ENCODE data around the gene RAMP1.
A peak's percentile ranks its signal among the peaks of the same experiment; 100 is the strongest.

RAMP1 gene

DNA sequence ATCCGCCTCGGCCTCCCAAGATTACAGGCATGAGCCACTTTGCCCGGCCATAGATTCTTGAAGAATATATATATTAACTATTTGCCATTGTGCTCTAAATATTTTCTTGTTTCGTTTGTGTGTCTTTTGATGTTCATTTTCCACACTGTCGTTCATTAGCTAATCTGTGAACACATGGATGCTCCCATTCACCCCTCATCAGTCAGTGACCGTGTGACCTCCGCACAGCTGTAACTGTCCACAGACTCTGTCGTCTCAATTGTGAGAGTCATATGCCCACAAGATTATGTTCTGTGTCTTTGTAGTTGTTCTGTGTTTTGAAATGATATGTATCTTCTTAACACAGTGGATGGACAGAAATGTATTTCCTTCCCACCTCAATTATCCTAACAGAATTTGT lies 29.6 kb downstream of the RAMP1 start:
- Mint-ChIP-seq H3K27me3 (no peaks in the 10 kb centered on the region), H3K4me1 (peaks cover 8 to 27% of the 10 kb centered on the region in 2 donors), H3K9me3 (no peaks in the 10 kb centered on the region), H3K27ac (no peak overlapping the region), H3K36me3 (no peaks in the 10 kb centered on the region), H3K4me3 (no peak overlapping the region)
- DNase-seq (no peak), ATAC-seq (replicated peaks) (no peak)

DNA sequence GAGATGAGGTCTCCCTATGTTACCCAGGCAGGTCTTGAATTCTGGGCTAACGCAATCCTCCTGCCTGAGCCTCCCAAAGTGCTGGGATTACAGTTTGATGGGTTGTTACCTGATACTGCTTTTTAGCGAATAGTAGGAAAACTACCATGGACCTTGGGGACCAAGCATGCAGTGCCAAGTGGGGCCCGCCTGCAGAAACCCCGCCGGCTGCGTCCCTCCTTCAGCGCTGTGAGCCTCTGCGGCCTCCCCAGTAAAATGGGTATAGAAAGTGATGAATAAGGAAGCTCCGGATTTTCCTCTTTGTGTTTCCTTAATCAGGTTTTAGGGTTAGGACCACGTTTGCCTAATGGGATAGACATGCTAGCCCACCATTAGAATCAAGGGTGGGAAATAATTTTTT lies 30.4 kb downstream of the RAMP1 start:
- DNase-seq (no peak), ATAC-seq (replicated peaks) (no peak)
- Mint-ChIP-seq H3K4me1 (peaks cover 8 to 27% of the 10 kb centered on the region in 2 donors), H3K9me3 (no peaks in the 10 kb centered on the region), H3K27ac (no peak overlapping the region), H3K27me3 (no peaks in the 10 kb centered on the region), H3K4me3 (no peak overlapping the region), H3K36me3 (no peaks in the 10 kb centered on the region)

GRCh38 chr2:237892478-237892877 lies 33.1 kb downstream of the RAMP1 start:
- no peaks in the 10 kb centered on the region for H3K9me3 Mint-ChIP-seq
- no peaks in the 10 kb centered on the region for H3K27me3 Mint-ChIP-seq
- no peak for ATAC-seq (replicated peaks)
- H3K4me1 Mint-ChIP-seq, result peaks cover 11 to 37% of the 10 kb centered on the region in 2 donors
- DNase-seq, result no peak
- no peak overlapping the region for H3K4me3 Mint-ChIP-seq
- no peak overlapping the region for H3K27ac Mint-ChIP-seq
- no peaks in the 10 kb centered on the region for H3K36me3 Mint-ChIP-seq

GRCh38 chr2:237892984-237893595 lies 33.7 kb downstream of the RAMP1 start:
- Mint-ChIP-seq H3K4me3 (no peak overlapping the region), H3K36me3 (no peaks in the 10 kb centered on the region), H3K27me3 (no peaks in the 10 kb centered on the region), H3K27ac (no peak overlapping the region), H3K9me3 (no peaks in the 10 kb centered on the region), H3K4me1 (peaks cover 15 to 43% of the 10 kb centered on the region in 2 donors)
- no peak for DNase-seq
- no peak for ATAC-seq (replicated peaks)

GRCh38 chr2:237894396-237894979 lies 35.1 kb downstream of the RAMP1 start:
- ATAC-seq (replicated peaks), result no peak
- peaks cover 20 to 57% of the 10 kb centered on the region in 2 donors for H3K4me1 Mint-ChIP-seq
- H3K27me3 Mint-ChIP-seq, result no peaks in the 10 kb centered on the region
- no peaks in the 10 kb centered on the region for H3K36me3 Mint-ChIP-seq
- no peaks in the 10 kb centered on the region for H3K9me3 Mint-ChIP-seq
- no peak overlapping the region for H3K27ac Mint-ChIP-seq
- H3K4me3 Mint-ChIP-seq, result no peak overlapping the region
- DNase-seq, result no peak

GRCh38 chr2:237894986-237895543 lies 35.6 kb downstream of the RAMP1 start:
- Mint-ChIP-seq H3K4me3 (no peak overlapping the region), H3K27ac (no peak overlapping the region), H3K9me3 (no peaks in the 10 kb centered on the region), H3K36me3 (no peaks in the 10 kb centered on the region), H3K27me3 (no peaks in the 10 kb centered on the region), H3K4me1 (peaks cover 21 to 53% of the 10 kb centered on the region in 2 donors)
- ATAC-seq (replicated peaks) (no peak), DNase-seq (no peak)

DNA sequence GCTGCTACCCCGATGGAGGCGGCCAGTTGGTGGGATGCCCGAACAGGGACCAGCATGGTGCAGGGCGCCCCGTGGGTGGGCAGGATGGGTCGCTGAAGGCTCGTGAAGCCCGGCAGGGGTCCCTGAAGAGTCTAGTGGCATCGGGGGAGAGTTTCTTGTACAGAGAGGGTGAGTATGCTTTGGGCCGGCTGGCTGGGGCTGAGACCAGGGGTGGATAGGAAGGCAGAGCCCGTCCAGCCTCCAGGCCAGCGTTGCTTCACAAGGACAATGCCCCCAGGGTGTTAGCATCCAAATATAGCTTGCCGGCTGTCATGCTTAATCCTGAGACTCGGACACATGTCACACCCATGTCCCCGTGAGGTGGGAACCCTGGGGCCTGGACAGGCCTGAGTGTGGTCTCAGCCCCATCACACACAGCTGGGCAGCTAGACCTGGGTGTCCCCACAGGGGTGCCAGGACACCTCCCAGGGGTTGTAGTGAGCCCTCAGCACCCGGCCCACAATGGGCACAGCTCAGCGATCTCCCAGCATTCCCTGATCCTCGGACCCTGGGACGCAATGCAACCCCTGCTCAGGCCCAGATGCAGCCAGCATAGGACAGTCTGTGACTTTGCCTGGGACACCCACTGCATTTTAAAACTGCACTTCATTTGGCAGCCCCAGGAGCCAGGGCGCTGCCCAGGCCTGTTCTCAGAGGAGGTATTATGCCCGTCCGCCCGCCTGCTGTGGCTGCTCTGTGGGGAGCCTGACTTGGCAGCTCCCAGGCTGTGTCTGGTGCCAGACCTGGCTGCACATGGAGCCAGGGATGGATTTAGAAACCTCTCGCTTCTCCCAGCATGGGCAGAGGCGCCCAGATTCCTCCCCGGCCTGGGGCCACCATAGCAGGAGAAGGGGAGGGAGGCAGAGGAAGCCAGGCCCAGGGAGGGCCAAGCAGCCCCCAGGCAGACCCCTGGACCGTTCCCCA lies 36.4 kb downstream of the RAMP1 start:
- no peaks in the 10 kb centered on the region for H3K27me3 Mint-ChIP-seq
- no peaks in the 10 kb centered on the region for H3K36me3 Mint-ChIP-seq
- H3K4me3 Mint-ChIP-seq, result no peak overlapping the region
- H3K9me3 Mint-ChIP-seq, result no peaks in the 10 kb centered on the region
- DNase-seq, result no peak
- peaks cover 17 to 47% of the 10 kb centered on the region in 2 donors for H3K4me1 Mint-ChIP-seq
- no peak overlapping the region for H3K27ac Mint-ChIP-seq
- no peak for ATAC-seq (replicated peaks)

DNA sequence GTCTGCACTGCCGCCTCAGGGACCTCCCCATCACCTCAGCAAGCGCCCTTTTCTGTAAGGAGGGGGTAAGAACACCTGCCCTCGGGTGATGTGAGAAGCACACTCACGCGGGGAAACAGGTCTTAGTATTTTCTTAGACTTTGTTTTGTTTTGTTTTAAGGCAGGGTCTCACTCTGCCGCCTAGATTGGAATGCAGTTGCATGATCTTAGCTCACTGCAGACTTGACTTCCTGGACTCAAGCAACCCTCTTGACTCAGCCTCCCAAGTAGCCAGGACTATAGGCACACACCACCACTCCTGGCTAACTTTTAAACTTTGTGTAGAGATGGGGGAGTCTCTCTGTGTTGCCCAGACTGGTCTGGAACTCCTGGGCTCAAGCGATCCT lies 37.1 kb downstream of the RAMP1 start:
- Mint-ChIP-seq H3K9me3 (peaks cover 3 to 4% of the 10 kb centered on the region in 2 donors), H3K27me3 (peaks cover 3 to 5% of the 10 kb centered on the region in 2 donors), H3K36me3 (peaks cover 3% of the 10 kb centered on the region in 2 donors), H3K4me1 (peaks cover 23 to 49% of the 10 kb centered on the region in 2 donors), H3K27ac (peak overlapping the region; percentile 31), H3K4me3 (no peak overlapping the region)
- ATAC-seq (replicated peaks) (no peak), DNase-seq (no peak)

- H3K4me3 Mint-ChIP-seq, result no peak overlapping the region
- ATAC-seq (replicated peaks) (no peak), DNase-seq (no peak)
- peaks cover 4 to 6% of the 10 kb centered on the region in 2 donors for H3K9me3 Mint-ChIP-seq
- no peak overlapping the region for H3K27ac Mint-ChIP-seq
- H3K27me3 Mint-ChIP-seq, result peaks cover 8 to 10% of the 10 kb centered on the region in 2 donors
- peaks cover 27 to 50% of the 10 kb centered on the region in 2 donors for H3K4me1 Mint-ChIP-seq
- peaks cover 4% of the 10 kb centered on the region in 2 donors for H3K36me3 Mint-ChIP-seq
Measured at GRCh38 chr2:237896956-237897355, 37.5 kb downstream of the RAMP1 start.

GRCh38 chr2:237898057-237898414 lies 38.6 kb downstream of the RAMP1 start:
- Mint-ChIP-seq H3K36me3 (peaks cover 4% of the 10 kb centered on the region in 2 donors), H3K27me3 (peaks cover 9 to 10% of the 10 kb centered on the region in 2 donors), H3K9me3 (peaks cover 4 to 6% of the 10 kb centered on the region in 2 donors), H3K4me3 (peak overlapping the region in 1 of 2 donors; percentile 50), H3K4me1 (peaks cover 26 to 56% of the 10 kb centered on the region in 2 donors), H3K27ac (peak overlapping the region; percentile 90)
- ATAC-seq (replicated peaks), result peak in 1 of 2 donors; percentile 0
- DNase-seq, result no peak

DNA sequence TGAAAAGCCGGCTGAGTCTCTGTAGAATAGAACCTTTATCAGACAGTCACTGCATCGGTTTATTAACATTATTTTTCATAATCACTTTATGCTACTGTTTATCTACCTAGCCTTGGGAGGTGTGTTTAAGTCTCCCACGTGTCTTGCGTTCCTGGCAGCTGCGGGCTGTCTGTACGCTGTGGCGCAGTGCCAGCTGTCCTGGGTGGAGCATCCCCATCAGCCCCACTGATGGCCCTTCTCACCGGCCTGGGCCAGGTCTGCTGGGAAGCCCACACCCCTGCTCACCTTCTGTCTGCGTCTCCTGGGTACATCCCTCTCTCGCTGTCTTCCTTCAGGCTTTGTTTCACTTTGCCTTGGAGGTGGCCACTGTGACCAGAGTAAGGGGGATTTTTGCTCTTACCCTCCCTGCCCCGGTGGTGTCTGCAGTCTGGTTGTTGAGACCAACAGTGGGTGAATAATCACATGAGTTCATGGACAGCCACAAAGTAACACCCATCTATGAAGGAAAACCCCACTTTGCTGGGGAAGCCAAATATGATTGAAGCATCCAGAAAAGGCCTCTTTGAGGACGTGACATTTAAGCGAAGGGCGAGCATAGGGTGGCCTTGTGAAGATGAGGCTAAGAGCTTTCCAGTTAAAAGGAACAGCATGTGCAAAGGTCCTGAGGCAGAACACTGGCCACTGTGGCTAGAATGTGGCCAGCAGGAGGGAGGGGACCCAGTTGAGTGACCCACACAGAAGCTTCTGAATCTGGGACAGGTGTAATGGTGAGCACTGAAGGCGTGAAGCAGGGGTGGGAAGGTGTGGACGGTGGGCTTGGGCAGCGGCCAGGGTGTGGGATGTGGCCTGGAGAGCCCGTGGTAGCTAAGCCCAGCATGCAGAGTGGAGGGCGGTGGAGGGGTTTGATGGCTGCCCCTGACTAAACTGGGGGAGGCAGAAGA lies 41.7 kb downstream of the RAMP1 start:
- H3K27ac Mint-ChIP-seq, result peak overlapping the region; percentile 97
- peak in 1 of 2 donors; percentile 12 for ATAC-seq (replicated peaks)
- peaks cover 4 to 7% of the 10 kb centered on the region in 2 donors for H3K36me3 Mint-ChIP-seq

DNA sequence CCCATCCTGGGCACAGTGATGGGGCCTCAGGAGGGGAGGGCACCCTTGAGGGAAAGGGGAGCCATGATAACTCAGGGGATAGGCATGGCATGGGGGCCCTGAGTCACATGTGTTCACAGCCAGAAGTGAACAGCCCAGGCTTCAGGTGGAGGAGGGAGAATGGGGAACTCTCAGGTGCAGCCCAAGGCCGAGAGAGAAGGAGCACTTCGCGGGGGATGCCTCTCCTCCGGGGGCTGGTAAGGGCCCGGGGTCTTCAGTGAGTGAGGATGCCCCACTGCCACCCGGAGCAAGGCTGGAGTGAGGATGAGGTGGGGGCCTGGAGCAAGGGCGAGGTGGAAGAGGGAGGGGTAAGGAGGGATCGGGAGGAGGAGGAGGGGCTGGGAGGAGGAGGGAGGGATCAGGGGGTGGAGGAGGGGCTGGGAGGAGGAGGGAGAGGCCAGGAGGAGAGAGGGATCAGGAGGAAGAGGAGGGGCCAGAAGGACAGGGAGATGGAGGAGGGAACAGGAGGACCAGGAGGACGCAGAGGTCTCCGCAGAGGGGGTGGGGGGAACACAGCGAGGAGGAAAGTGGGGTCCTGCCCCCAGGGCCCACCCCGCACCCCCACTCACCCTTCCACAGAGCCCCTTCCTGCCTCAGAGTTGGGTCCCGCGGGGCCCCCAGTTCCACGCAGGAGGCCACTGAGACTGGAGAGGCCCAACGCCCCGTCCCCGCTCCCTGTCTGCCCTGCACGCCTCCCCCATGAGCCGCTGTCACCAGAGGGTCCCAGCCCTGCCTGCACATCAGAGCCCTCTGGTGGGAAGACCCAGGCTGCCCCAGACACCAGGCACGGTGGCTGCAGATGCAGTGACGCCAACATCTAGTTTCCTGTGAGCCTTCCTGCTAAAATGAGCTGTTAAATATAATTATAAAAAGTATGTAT lies 42.8 kb downstream of the RAMP1 start:
- peaks cover 7 to 10% of the 10 kb centered on the region in 2 donors for H3K36me3 Mint-ChIP-seq
- peaks cover 8 to 9% of the 10 kb centered on the region in 2 donors for H3K9me3 Mint-ChIP-seq
- peak overlapping the region in 1 of 2 donors; percentile 51 for H3K4me3 Mint-ChIP-seq
- DNase-seq (no peak), ATAC-seq (replicated peaks) (no peak)
- H3K4me1 Mint-ChIP-seq, result peaks cover 38 to 72% of the 10 kb centered on the region in 2 donors
- peaks cover 9 to 10% of the 10 kb centered on the region in 2 donors for H3K27me3 Mint-ChIP-seq
- peak overlapping the region; percentile 97 for H3K27ac Mint-ChIP-seq

More for the DNA sequence above, 41.7 kb downstream of the RAMP1 start:
- peaks cover 9 to 10% of the 10 kb centered on the region in 2 donors for H3K27me3 Mint-ChIP-seq
- DNase-seq, result peak; percentile 21
- H3K9me3 Mint-ChIP-seq, result peaks cover 5 to 6% of the 10 kb centered on the region in 2 donors
- H3K4me1 Mint-ChIP-seq, result peaks cover 40 to 75% of the 10 kb centered on the region in 2 donors
- peak overlapping the region; percentile 63 to 65 for H3K4me3 Mint-ChIP-seq

Measured in stimulated activated naive B cell treated with anti-CD40 and anti-IgM and Interleukin-4, amounts not matched to agents 10 μg/mL and 1 μg/mL and 100 μg/mL, for 72 hours (primary cell).